HG03378 (cell line): Measurements from ENCODE around the gene ARHGAP9.
"Not testable (repeated sequence)": the region's sequence is repeated elsewhere in the genome, so short reads cannot be mapped to it uniquely, and the experiment has no call there.

Experiments used
- ATAC-seq: cut with Tn5 transposase; IDR thresholded peaks from one replicate; pipeline ENCODE4 v1.9.1; 2021; ENCODE audit warnings: mild to moderate bottlenecking, moderate library complexity; ENCODE audit not compliant: unreplicated experiment

The ARHGAP9 gene

DNA sequence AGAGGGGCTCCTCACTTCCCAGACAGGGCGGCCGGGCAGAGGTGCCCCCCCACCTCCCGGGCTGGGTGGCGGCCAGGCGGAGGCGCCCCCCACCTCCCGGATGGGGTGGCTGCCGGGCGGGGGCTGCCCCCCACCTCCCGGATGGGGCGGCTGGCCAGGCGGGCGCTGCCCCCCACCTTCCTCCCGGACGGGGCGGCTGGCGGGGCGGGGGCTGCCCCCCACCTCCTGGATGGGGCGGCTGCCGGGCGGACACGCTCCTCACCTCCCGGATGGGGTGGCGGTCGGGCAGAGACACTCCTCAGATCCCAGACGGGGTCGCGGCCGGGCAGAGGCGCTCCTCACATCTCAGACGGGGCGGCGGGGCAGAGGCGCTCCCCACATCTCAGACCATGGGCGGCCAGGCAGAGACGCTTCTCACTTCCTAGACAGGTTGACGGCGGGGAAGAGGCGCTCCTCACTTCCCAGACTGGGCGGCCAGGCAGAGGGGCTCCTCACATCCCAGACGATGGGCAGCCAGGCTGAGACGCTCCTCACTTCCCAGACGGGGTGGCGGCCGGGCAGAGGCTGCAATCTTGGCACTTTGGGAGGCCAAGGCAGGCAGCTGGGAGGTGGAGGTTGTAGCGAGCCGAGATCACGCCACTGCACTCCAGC lies 15.5 kb upstream of the ARHGAP9 start:
- ATAC-seq = not testable (repeated sequence)

DNA sequence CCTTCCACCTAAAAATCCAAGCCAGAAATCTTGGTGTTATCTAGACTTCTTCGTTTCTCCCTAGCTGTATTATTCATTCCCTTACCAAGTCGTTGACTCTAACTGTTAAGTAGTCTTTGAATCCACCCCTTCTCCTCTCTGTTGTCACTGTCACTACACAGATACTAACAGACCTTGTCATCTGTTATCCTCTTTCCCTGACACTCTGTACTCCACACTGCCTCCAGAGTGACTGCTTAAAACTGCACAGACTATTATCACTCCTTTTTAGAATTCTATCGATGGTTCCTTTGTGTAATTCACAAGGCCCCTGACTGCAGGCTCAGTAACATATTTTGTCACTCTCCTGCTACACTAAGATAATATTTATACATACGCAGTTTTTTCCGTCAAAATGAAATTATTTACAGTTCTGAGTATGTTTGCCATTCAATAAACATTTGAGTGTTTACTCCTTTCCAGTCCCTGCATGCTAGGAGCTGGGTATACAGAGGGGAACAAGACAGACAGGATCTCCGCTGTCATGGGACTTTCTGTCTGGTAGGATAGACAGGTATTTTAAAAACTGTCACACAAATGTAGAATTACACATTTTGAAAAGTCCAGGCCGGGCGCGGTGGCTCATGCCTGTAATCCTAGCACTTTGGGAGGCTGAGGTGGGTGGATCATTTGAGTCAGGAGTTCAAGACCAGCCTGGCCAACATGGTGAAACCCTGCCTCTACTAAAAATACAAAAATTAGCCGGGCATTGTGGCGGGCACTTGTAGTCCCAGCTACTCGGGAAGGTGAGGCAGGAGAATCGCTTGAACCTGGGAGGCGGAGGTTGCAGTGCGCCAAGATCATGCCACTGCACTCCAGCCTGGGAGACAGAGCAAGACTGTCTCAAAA lies 12.0 kb upstream of the ARHGAP9 start:
- no peak for ATAC-seq

DNA sequence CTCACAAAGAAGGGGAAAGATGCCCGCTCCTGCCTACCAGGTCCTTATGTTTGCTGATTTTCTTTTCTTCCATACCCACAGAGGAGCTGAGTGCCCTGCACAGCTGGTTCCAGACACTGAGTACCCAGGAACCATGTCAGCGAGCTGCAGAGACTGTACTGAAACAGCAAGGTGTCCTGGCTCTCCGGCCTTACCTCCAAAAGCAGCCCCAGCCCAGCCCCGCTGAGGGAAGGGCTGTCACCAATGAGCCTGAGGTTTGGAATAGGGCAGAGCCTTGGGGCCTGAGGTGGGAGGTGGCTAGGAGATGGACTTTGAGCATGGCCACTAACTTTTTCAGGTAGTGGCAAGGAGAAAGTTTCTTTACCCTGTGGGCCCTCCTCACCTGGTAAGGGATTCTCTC lies 10.5 kb upstream of the ARHGAP9 start:
- ATAC-seq = no peak

DNA sequence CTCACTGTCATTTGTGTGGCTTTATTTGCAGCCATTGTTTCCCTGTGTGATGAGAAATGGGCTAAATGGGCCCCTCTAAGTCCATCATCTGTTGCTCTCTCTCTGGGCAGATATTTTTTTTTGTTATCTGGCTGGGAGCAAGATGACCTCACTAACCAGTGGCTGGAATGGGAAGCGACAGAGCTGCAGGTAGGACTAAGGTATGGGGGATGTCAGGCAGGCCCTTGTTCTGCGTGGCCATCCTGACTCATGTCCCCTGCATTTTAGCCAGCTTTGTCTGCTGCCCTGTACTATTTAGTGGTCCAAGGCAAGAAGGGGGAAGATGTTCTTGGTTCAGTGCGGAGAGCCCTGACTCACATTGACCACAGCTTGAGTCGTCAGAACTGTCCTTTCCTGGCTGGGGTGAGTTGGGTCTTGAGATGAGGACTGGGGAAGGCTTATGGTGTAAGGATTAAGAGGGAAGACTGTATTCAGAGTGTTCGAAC lies 9.5 kb upstream of the ARHGAP9 start:
- ATAC-seq = no peak

DNA sequence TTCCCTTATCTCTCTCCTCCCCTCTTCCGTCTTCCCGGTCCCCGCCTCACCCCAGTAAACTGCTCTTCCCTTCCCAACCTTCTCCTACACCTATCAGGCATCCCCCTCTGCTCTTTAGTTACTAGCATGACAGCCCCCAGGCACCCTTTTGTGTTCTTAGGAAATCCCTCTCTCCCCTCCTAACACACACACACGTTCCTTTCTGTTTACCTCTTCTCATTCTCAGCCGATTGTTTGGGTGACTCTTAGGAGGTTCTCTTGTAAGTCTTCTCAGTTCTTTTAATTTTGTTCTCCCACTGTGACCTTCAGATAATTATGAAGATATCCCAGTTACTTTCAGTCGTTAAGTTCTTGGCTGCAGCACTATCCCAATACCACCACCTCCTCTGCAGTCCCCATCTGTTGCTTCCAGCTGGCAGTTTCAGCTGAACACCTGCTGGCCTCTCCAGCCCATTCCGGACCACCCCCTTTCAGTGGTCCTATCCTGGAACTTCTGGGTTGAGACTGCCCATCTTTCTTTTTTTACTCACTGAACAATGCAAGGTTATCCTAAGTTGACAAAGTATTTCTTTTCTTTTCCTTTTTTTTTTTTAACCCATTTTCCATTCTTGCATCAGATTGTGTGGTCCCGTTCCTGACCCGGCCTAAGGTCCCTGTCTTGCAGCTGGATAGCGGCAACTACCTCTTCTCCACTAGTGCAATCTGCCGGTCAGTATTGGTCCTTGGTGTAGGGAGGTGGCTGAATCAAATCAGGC lies 8.9 kb upstream of the ARHGAP9 start:
- ATAC-seq = no peak

DNA sequence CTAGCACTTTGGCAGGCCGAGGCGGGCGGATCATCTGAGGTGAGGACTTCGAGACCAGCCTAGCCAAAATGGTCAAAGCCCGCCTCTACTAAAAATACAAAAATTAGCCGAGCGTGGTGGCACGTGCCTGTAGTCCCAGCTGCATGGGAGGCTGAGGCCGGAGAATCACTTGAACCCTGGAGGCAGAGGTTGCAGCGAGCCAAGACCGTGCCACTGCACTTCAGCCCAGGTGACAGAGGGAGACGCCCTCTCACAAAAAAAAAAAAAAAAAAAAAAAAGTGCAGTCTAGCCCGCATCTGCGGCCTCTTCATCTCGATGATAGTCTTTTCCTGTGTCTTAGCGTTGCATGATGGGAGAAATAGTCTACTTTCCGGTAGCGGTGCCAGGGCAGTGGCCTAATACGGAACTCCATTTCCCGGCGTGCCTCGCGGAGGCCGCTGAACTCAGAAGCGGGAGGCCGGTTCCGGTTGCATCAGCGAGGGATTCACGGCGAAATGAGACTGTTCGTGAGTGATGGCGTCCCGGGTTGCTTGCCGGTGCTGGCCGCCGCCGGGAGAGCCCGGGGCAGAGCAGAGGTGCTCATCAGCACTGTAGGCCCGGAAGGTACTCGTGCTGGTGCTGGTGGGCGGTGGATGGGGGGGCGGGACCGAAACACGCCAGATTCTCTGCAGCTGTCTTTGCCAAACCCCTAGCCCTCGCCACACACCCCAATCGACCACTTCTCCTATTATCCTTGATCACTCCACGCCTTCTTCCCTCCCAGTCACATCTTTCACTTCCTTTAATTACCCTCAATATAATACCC lies 8.1 kb upstream of the ARHGAP9 start, which contains the start of gene MARS1:
TSS of gene MARS1 (plus strand) at position 472 of the 805 bp plus-strand sequence. CDS start at position 495, 23 bp downstream.
- ATAC-seq = peak; percentile 98

DNA sequence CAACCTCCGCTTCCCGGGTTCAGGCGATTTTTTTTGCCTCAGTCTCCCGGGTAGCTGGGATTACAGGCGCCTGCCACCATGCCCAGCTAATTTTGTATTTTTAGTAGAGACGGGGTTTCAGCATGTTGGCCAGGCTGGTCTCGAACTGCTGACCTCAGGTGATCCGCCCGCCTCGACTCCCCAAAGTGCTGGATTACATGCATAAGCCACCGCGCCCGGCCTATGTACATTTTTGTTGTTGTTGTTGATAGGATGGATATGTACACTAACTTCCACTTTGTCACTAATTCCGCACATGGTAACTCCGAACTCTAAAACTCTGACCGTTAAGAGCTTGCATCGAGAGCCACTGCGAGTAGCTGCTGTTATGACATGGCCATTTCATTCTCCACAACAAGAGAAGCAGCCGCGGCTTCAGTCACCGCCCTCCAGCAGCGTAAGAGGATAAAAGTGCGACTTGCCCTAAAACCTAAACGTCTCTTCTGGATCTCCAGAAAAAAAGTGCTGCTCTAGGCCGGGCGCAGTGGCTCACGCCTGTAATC lies 7.5 kb upstream of the ARHGAP9 start:
- no peak for ATAC-seq

- no peak for ATAC-seq
Measured at GRCh38 chr12:57485695-57486094, 6.0 kb upstream of the ARHGAP9 start.

DNA sequence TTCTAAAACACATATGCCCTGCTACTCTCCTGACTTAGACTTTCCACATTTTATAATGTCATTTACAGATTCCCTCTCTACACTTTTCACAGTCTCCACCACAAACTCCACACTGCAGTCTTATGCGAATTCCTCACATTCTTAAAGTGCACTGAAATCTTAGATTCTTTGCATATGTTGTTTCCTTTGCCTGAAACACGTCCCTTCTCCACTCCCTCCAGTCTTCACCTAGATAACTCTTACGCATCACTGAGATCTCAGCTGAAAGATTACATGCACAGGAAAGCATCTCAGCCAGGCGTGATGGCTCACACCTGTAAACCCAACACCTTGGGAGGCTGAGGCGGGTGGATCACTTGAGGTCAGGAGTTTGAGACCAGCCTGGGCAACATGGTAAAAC lies 3.8 kb upstream of the ARHGAP9 start:
- no peak for ATAC-seq

DNA sequence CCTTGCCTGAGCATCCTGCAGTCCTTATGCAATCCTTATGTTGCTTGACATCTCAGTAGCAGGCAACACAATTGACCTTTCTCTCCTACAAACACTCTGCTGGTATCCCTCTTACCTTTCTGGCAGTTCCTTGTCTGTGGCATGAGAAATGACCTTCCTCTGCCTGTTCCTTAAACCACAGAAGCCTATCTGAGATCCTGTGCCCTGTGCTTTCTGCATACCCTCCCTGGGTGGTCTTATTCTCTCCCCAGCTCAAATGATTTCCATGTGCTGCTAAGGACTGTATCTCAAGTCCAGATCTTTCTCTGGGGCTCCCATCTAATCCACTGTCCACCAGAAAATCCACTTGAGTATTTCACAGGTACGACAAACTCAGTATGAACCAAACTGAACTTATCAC lies 2.0 kb upstream of the ARHGAP9 start:
- no peak for ATAC-seq

DNA sequence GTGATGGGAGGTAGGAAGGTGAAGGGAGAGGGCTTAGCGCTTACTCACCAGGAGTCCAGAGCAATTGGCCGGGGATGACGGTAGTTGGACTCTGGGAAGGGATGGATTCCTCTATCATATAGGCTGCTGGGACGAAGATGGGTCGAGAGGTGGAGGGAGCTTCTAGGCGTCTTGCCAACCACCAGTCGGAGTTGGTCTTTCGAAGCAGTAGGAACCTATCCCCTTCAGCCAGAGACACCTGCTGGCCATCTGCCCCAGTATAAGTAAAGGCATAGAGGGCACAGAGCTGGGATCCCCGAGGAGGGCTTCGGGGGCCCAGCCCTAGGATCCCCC lies 657 bp downstream of the ARHGAP9 start:
- ATAC-seq = no peak

- ATAC-seq = peak; percentile 37
Measured at GRCh38 chr12:57477710-57478681, 1.7 kb downstream of the ARHGAP9 start.

- ATAC-seq = no peak
Measured at GRCh38 chr12:57476993-57477709, 2.5 kb downstream of the ARHGAP9 start.

DNA sequence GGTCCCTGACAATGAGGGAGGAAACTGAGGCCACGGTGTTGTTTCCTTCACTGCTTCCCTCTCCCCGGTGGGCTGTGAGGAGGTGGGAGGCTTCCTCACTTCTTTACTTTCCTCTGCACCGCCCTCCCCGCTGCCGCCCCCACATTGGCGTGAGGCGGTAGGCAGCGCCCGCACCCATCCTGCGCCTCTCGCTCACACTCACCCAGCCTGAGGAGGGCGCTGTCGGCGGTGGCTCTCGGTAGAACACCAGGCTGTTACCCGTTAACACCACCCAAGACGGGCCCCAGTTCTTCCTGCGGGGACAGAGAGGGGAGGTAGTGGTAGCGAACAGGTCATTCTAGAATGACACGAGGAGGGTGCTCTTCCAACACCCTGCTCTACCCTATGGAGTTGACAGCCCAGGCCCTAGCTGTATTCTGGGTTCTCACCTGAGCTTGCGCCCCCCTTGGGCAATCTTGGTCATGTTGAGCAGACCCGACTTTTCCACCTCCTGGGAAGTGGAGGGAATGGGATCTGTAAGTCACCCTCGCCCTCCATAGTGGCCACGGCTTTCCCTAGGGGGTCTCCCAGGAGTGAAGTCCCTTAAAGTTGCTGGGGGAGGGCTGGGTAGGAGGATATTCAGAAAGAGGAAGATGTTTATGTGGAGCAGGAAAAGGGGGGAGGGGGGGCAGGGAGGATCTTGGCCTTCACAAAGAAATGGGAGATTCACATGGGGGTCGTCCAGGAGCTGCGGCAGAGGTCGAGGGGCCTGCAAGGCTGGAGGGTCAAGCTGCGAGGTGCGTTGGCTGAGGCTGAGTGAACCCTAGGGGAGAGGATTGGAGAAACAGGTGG lies 3.3 kb downstream of the ARHGAP9 start:
- peak; percentile 38 for ATAC-seq

- peak; percentile 3 for ATAC-seq
Measured at GRCh38 chr12:57475271-57476161, 4.2 kb downstream of the ARHGAP9 start.

DNA sequence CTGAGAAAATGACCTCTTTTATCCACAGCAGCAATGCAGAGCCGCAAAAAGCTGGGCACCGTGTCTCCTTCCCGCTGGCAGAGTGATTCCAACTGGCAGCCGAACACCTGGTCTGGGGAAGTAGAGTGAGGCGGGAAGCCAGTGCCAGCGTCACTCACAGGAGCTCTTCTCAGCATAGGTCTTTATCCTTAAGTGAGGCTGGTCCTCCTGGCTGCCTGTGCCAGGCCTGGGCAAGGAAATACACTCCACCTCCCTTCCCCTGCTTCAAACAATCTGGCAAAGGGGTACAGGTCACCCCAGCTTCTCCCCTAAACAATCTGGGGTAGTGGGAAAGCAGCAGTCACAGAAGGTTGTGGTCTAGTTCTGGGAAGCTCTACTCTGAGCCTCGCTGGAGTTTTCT lies 4.8 kb downstream of the ARHGAP9 start:
- ATAC-seq = no peak

GRCh38 chr12:57474430-57474829 lies 5.2 kb downstream of the ARHGAP9 start:
- ATAC-seq = no peak
